PC-3 (cell line): ENCODE results near the gene RECQL5. TPM values are rescaled to one million over a fixed set of nuclear protein-coding genes. Genes with fewer than 3 reads are reported as not detected.
A peak's percentile ranks its signal among the peaks of the same experiment; 100 is the strongest.

Experiments
- ATAC-seq: fragments of 200-7000 bp; cut with Tn5 transposase; 2 replicates; pipeline ENCODE4 v1.9.1; 2020; ENCODE audit warnings: mild to moderate bottlenecking, moderate library complexity
- BruUV-seq: library from RNA; stranded (reverse); fragments of 400-500 nt; replicated peaks from 2 replicates; lab custom pipeline; 2021; lab: Mats Ljungman, UMichigan
- CTCF ChIA-PET: fragments of 300-600 bp; sonication (Branson Sonifier 250); formaldehyde crosslinking; loops from one replicate; lab custom pipeline; 2022; ENCODE audit warnings: antibody characterized with exemption; lab: Charles Lee
- POLR2A ChIA-PET: fragments of 300-600 bp; sonication (Branson Sonifier 250); formaldehyde crosslinking; loops from one replicate; lab custom pipeline; 2022; ENCODE audit warnings: antibody characterized with exemption; ENCODE audit not compliant: unreplicated experiment; lab: Charles Lee
- DNase-seq: peaks from one replicate; pipeline ENCODE4 v3.0.0-alpha.2; 2015
- H2AFZ ChIP-seq: fragments of 300-600 bp; sonication (generic); 2 replicates; pipeline ENCODE4 v1.6.0; 2016; ENCODE audit warnings: antibody characterized with exemption, low read length
- H3F3A ChIP-seq: fragments of 300-600 bp; sonication (generic); one replicate; pipeline ENCODE4 v1.6.0; 2017; ENCODE audit warnings: antibody characterized with exemption, low read length, control low read depth, mild to moderate bottlenecking; ENCODE audit not compliant: unreplicated experiment
- H3K27ac ChIP-seq: fragments of 300-600 bp; sonication (generic); 2 replicates; pipeline ENCODE4 v1.5.1; 2016; ENCODE audit warnings: mild to moderate bottlenecking, low read length
- H3K27me3 ChIP-seq: fragments of 300-600 bp; sonication (generic); 2 replicates; pipeline ENCODE4 v1.6.1; 2016; ENCODE audit warnings: low read length, mixed read lengths
- H3K36me3 ChIP-seq: fragments of 300-600 bp; sonication (generic); 2 replicates; pipeline ENCODE4 v1.6.1; 2016; ENCODE audit warnings: low read depth, mixed run types, low read length, mixed read lengths
- H3K4me1 ChIP-seq: fragments of 300-600 bp; sonication (generic); 2 replicates; pipeline ENCODE4 v1.5.1; 2016; ENCODE audit warnings: low read length; ENCODE audit not compliant: insufficient read depth
- H3K4me2 ChIP-seq: fragments of 300-600 bp; sonication (generic); 2 replicates; pipeline ENCODE4 v1.6.0; 2016; ENCODE audit warnings: low read length
- H3K4me3 ChIP-seq: fragments of 300-600 bp; sonication (generic); 2 replicates; pipeline ENCODE4 v1.5.1; 2016; ENCODE audit warnings: mild to moderate bottlenecking, low read length, mixed read lengths
- H3K79me2 ChIP-seq: fragments of 300-600 bp; sonication (generic); 2 replicates; pipeline ENCODE4 v1.6.1; 2017; ENCODE audit warnings: low read length, mixed read lengths
- H3K9ac ChIP-seq: fragments of 300-600 bp; sonication (generic); 2 replicates; pipeline ENCODE4 v1.6.0; 2016; ENCODE audit warnings: mild to moderate bottlenecking, low read length
- H3K9me2 ChIP-seq: fragments of 300-600 bp; sonication (generic); replicated peaks from 2 replicates; pipeline ENCODE4 v1.6.1; 2016; ENCODE audit warnings: mixed run types, low read length, mixed read lengths
- H3K9me3 ChIP-seq: fragments of 300-600 bp; sonication (generic); 2 replicates; pipeline ENCODE4 v1.6.1; 2016; ENCODE audit warnings: low read length, mixed read lengths
- H4K20me1 ChIP-seq: fragments of 300-600 bp; sonication (generic); 2 replicates; pipeline ENCODE4 v1.6.1; 2016; ENCODE audit warnings: low read length, mixed read lengths
- EZH2 ChIP-seq: fragments of 300-600 bp; sonication (generic); IDR thresholded peaks from one replicate; pipeline ENCODE4 v1.6.1; 2017; ENCODE audit warnings: antibody characterized with exemption, mild to moderate bottlenecking, low read length; ENCODE audit not compliant: unreplicated experiment
- EZH2phosphoT487 ChIP-seq: fragments of 300-600 bp; sonication (generic); IDR thresholded peaks from 2 replicates; pipeline ENCODE4 v1.6.1; 2018; ENCODE audit warnings: mild to moderate bottlenecking, antibody characterized with exemption, low read length, borderline replicate concordance
- intact Hi-C: fragments of 100-400 bp; cut with micrococcal nuclease; formaldehyde crosslinking; loops from 2 replicates; pipeline ENCODE4 v1.9.0; 2023
- total RNA-seq: library from RNA; depleted of rRNA; stranded (reverse); fragments of >200 nt; gene quantifications from 2 replicates; pipeline ENCODE4 v1.2.3, GENCODE V29; 2014
- TF ChIP-seq, protein P1 (sequence below): fragments of 300-600 bp; sonication (generic); conservative IDR thresholded peaks from 2 replicates; pipeline ENCODE4 v1.5.1; 2017; ENCODE audit warnings: antibody characterized with exemption, low read depth, mild to moderate bottlenecking, low read length

The RECQL5 gene
- total RNA-seq, 1 experiment from 2014 or later, result 54.2 TPM

- no peak for ATAC-seq
These were observed 28.9 kb upstream of the RECQL5 start for GRCh38 chr17:75695830-75696271.

GRCh38 chr17:75695141-75695829 is 28.3 kb upstream of the RECQL5 start:
- H3K9ac ChIP-seq, result peak overlapping the region; percentile 13; the same call in 1 of the 2 replicates
- no peak for TF ChIP-seq EZH2
- TF ChIP-seq, protein P1, sequence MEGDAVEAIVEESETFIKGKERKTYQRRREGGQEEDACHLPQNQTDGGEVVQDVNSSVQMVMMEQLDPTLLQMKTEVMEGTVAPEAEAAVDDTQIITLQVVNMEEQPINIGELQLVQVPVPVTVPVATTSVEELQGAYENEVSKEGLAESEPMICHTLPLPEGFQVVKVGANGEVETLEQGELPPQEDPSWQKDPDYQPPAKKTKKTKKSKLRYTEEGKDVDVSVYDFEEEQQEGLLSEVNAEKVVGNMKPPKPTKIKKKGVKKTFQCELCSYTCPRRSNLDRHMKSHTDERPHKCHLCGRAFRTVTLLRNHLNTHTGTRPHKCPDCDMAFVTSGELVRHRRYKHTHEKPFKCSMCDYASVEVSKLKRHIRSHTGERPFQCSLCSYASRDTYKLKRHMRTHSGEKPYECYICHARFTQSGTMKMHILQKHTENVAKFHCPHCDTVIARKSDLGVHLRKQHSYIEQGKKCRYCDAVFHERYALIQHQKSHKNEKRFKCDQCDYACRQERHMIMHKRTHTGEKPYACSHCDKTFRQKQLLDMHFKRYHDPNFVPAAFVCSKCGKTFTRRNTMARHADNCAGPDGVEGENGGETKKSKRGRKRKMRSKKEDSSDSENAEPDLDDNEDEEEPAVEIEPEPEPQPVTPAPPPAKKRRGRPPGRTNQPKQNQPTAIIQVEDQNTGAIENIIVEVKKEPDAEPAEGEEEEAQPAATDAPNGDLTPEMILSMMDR, result no peak
- no peak for TF ChIP-seq EZH2phosphoT487
- H3K4me1 ChIP-seq, result peaks cover 88% of the 10 kb centered on the region
- H2AFZ ChIP-seq, result no peak overlapping the region
- intact Hi-C loops, result no loop called here
- BruUV-seq, result no TSS peak
- ATAC-seq (peak; percentile 6), DNase-seq (peak; percentile 94)
- H3K27ac ChIP-seq, result peak overlapping the region; percentile 67
- ChIA-PET POLR2A (interaction anchor here (0.6 to 0.9 kb wide), 3 partner anchors 63 to 168 kb away, joined by 3 to 5 read pairs (median 3); a partner anchor contains a TSS), CTCF (interaction anchor here (0.6 to 1.5 kb wide), 4 partner anchors 12 to 66 kb away, joined by 3 to 14 read pairs (median 8); no protein-coding TSS in a partner anchor)
- no peaks in the 10 kb centered on the region for H3K9me2 ChIP-seq
- peak overlapping the region; percentile 33; the same call in 1 of the 2 replicates for H3K4me2 ChIP-seq
- H3K27me3 ChIP-seq, result no peaks in the 10 kb centered on the region
- peaks cover 4% of the 10 kb centered on the region; the same call in 1 of the 2 replicates for H4K20me1 ChIP-seq
- H3K4me3 ChIP-seq, result peak overlapping the region; percentile 7; the same call in 1 of the 2 replicates
- peaks cover 85% of the 10 kb centered on the region for H3K79me2 ChIP-seq
- H3K9me3 ChIP-seq, result no peaks in the 10 kb centered on the region
- H3F3A ChIP-seq, result peaks cover 5% of the 10 kb centered on the region
- H3K36me3 ChIP-seq, result peaks cover 56% of the 10 kb centered on the region

More at GRCh38 chr17:75695830-75696271, 28.9 kb upstream of the RECQL5 start:
- peaks cover 4% of the 10 kb centered on the region; the same call in 1 of the 2 replicates for H4K20me1 ChIP-seq
- intact Hi-C loops, result no loop called here
- H2AFZ ChIP-seq, result no peak overlapping the region
- no peaks in the 10 kb centered on the region for H3K9me3 ChIP-seq
- BruUV-seq, result no TSS peak
- no peak for TF ChIP-seq EZH2
- TF ChIP-seq, protein P1, result no peak
- TF ChIP-seq EZH2phosphoT487, result no peak
- no peak for DNase-seq
- no peaks in the 10 kb centered on the region for H3K9me2 ChIP-seq
- H3K4me2 ChIP-seq, result peak overlapping the region; percentile 33; the same call in 1 of the 2 replicates
- H3K36me3 ChIP-seq, result peaks cover 53% of the 10 kb centered on the region
- H3K9ac ChIP-seq, result peak overlapping the region; percentile 13; the same call in 1 of the 2 replicates
- no peak overlapping the region for H3K4me3 ChIP-seq
- H3K27ac ChIP-seq, result peak overlapping the region; percentile 67
- peaks cover 80% of the 10 kb centered on the region for H3K79me2 ChIP-seq
- H3K27me3 ChIP-seq, result no peaks in the 10 kb centered on the region
- H3K4me1 ChIP-seq, result peaks cover 88% of the 10 kb centered on the region
- ChIA-PET POLR2A (interaction anchor here (0.7 kb wide), 1 partner anchor 63 kb away, joined by 5 read pairs; no protein-coding TSS in a partner anchor), CTCF (interaction anchor here (0.6 to 1.5 kb wide), 3 partner anchors 11 to 52 kb away, joined by 3 to 12 read pairs (median 4); no protein-coding TSS in a partner anchor)
- peaks cover 5% of the 10 kb centered on the region for H3F3A ChIP-seq
